GM18505 (cell line): ENCODE data around the gene PHF12.
"Not testable (repeated sequence)": the region's sequence is repeated elsewhere in the genome, so short reads cannot be mapped to it uniquely, and the experiment has no call there.

Experiments used
- ATAC-seq: cut with Tn5 transposase; IDR thresholded peaks from one replicate; pipeline ENCODE4 v1.9.1; 2021; ENCODE audit not compliant: unreplicated experiment
- POLR2A ChIP-seq: IDR thresholded peaks from 4 replicates; pipeline ENCODE4 v1.6.1; 2011; ENCODE audit warnings: borderline replicate concordance; ENCODE audit not compliant: insufficient read depth, insufficient read length; ENCODE audit errors: extremely low read depth

The PHF12 gene

GRCh38 chr17:28902819-28903545, 48.3 kb downstream of the PHF12 start, which contains the start of gene DHRS13:
TSS of gene DHRS13 (minus strand) at chr17:28903079. CDS start at chr17:28902944, 135 bp downstream.
- ATAC-seq = peak; percentile 80
- peak; percentile 42 for TF ChIP-seq POLR2A

- ATAC-seq = peak; percentile 44
- no peak for TF ChIP-seq POLR2A
Measured at GRCh38 chr17:28901866-28902818, 49.2 kb downstream of the PHF12 start.

GRCh38 chr17:28900986-28901726, 50.2 kb downstream of the PHF12 start:
- ATAC-seq = no peak
- no peak for TF ChIP-seq POLR2A

- ATAC-seq = no peak
- no peak for TF ChIP-seq POLR2A
Measured at GRCh38 chr17:28899212-28899815, 52.0 kb downstream of the PHF12 start.

GRCh38 chr17:28898527-28898955, 52.8 kb downstream of the PHF12 start:
- no peak for ATAC-seq
- no peak for TF ChIP-seq POLR2A

- no peak for ATAC-seq
- no peak for TF ChIP-seq POLR2A
Measured at GRCh38 chr17:28897769-28898526, 53.4 kb downstream of the PHF12 start.

- peak; percentile 51 for TF ChIP-seq POLR2A
- no peak for ATAC-seq
Measured at GRCh38 chr17:28896884-28897768, 54.2 kb downstream of the PHF12 start, which contains the start of gene FLOT2. TSS of gene FLOT2 (minus strand) at chr17:28897733. CDS start at chr17:28897574, 159 bp downstream.

- no peak for TF ChIP-seq POLR2A
- ATAC-seq = no peak
Measured at GRCh38 chr17:28896491-28896883, 54.8 kb downstream of the PHF12 start.

- ATAC-seq = no peak
- no peak for TF ChIP-seq POLR2A
Measured at GRCh38 chr17:28895794-28896447, 55.4 kb downstream of the PHF12 start.

- not testable (repeated sequence) for ATAC-seq
Measured at GRCh38 chr17:28893248-28894183, 57.8 kb downstream of the PHF12 start.
